ENCODE results near the gene RFX2. TPM values are rescaled to one million over a fixed set of nuclear protein-coding genes. Genes with fewer than 3 reads are reported as not detected.
A peak's percentile ranks its signal among the peaks of the same experiment; 100 is the strongest.

RFX2 gene
- total RNA-seq, 4 donors from 2014 or later: 0.31 to 10.5 (median 2.2) TPM

DNA sequence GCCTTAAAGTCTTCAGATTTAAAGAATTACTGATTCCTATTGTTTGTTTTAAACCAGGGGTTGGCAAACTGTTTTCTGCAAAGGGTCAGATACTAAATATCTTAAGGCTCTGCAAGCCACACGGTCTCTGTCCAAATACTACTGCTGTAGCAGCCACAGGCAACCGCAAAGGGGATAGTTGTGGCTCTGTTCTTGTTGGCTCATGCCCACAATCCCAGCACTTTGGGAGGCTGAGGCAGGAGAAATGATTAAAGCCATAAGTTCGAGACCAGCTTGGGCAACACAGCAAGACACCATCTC, 154.7 kb downstream of the RFX2 start:
- in situ Hi-C loops (cut with MboI; ENCODE audit: low sequenced_read_pairs in 4 of 4): no loop called here
- Histone ChIP-seq H3K27me3 (no peaks in the 10 kb centered on the region), H3K4me3 (no peak overlapping the region), H3K9me3 (no peaks in the 10 kb centered on the region), H3K27ac (peak overlapping the region in 3 of 4 donors; percentile 4 to 51 (median 50)), H3K36me3 (no peaks in the 10 kb centered on the region), H3K4me1 (peaks cover 71 to 83% of the 10 kb centered on the region in 2 donors)
- TF ChIP-seq, protein P1, sequence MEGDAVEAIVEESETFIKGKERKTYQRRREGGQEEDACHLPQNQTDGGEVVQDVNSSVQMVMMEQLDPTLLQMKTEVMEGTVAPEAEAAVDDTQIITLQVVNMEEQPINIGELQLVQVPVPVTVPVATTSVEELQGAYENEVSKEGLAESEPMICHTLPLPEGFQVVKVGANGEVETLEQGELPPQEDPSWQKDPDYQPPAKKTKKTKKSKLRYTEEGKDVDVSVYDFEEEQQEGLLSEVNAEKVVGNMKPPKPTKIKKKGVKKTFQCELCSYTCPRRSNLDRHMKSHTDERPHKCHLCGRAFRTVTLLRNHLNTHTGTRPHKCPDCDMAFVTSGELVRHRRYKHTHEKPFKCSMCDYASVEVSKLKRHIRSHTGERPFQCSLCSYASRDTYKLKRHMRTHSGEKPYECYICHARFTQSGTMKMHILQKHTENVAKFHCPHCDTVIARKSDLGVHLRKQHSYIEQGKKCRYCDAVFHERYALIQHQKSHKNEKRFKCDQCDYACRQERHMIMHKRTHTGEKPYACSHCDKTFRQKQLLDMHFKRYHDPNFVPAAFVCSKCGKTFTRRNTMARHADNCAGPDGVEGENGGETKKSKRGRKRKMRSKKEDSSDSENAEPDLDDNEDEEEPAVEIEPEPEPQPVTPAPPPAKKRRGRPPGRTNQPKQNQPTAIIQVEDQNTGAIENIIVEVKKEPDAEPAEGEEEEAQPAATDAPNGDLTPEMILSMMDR (IDR thresholded peaks at IDR 0.05 in 4 of 5, conservative IDR thresholded peaks at IDR 0.05 in 1 of 5): no peak
- TF ChIP-seq POLR2A (IDR thresholded peaks at IDR 0.05): no peak
- no peak for ATAC-seq
- intact Hi-C loops (cut with DNase I; ENCODE audit: low total_unique reads): no loop called here
- no peak for DNase-seq

DNA sequence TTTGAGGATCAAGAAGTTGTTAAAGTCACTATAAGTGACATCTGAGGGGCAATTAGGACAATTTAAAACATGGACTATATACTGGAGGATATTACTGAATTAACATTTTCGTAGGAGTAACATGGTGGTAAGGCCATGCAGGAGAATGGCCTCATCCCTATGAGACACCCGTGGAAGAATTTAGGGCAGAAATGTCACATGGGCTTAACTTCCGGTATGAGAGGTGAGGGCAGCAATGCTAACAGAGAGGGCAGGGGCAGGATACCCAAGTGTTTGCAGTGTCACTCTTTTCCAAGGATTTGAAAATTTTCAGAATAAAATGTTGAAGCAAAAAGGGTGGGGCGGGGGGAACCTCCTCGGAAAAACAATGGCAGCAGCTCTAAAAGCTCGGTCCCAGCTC, 156.0 kb downstream of the RFX2 start:
- in situ Hi-C loops (cut with MboI; ENCODE audit: low sequenced_read_pairs in 4 of 4): no loop called here
- H3K36me3 ChIP-seq: no peaks in the 10 kb centered on the region
- H3K4me3 ChIP-seq: peak overlapping the region in 1 of 4 donors; percentile 26
- no peaks in the 10 kb centered on the region for H3K27me3 ChIP-seq
- ATAC-seq (peak in 1 of 2 donors; percentile 31), DNase-seq (no peak)
- no peaks in the 10 kb centered on the region for H3K9me3 ChIP-seq
- TF ChIP-seq POLR2A (IDR thresholded peaks at IDR 0.05): no peak
- TF ChIP-seq, protein P1 (IDR thresholded peaks at IDR 0.05 in 4 of 5, conservative IDR thresholded peaks at IDR 0.05 in 1 of 5): no peak
- intact Hi-C loops (cut with DNase I; ENCODE audit: low total_unique reads): no loop called here
- peaks cover 70 to 73% of the 10 kb centered on the region in 2 donors for H3K4me1 ChIP-seq
- peak overlapping the region; percentile 6 to 53 (median 50) for H3K27ac ChIP-seq

DNA sequence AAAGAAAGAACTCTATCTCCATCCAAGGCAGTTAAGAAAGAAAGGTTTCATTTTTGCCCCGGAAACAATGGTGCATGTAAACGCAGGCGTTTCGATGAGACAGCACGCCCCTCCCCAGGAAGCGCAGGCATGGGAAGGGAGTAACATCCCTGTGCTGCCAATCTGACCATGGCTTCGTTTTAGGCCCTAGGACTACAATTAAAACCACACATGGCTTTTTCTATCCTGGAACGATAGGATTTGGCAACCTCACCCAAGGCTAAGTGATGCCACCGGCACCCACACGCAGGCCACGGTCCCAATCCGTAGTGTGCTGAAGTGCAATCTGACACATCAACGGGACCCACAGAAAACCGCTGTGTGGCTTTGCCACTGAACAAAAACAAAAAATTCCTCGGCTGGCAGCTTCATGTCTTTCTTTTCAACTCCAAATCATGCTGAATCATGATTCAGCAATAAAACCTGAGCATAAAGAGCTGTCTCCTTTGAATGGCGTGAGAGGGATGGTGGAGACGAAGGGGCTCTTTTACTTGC, 156.6 kb downstream of the RFX2 start:
- intact Hi-C loops (cut with DNase I; ENCODE audit: low total_unique reads) (no loop called here), in situ Hi-C loops (cut with MboI; ENCODE audit: low sequenced_read_pairs in 4 of 4) (no loop called here)
- H3K4me3 ChIP-seq: peak overlapping the region in 1 of 4 donors; percentile 26
- H3K27me3 ChIP-seq: no peaks in the 10 kb centered on the region
- peaks cover 67 to 68% of the 10 kb centered on the region in 2 donors for H3K4me1 ChIP-seq
- no peaks in the 10 kb centered on the region for H3K9me3 ChIP-seq
- TF ChIP-seq, protein P1 (IDR thresholded peaks at IDR 0.05 in 4 of 5, conservative IDR thresholded peaks at IDR 0.05 in 1 of 5): no peak
- no peak for TF ChIP-seq POLR2A (IDR thresholded peaks at IDR 0.05)
- DNase-seq (no peak), ATAC-seq (peak in 1 of 2 donors; percentile 40)
- no peaks in the 10 kb centered on the region for H3K36me3 ChIP-seq
- H3K27ac ChIP-seq: peak overlapping the region in 2 of 4 donors; percentile 50 to 51

DNA sequence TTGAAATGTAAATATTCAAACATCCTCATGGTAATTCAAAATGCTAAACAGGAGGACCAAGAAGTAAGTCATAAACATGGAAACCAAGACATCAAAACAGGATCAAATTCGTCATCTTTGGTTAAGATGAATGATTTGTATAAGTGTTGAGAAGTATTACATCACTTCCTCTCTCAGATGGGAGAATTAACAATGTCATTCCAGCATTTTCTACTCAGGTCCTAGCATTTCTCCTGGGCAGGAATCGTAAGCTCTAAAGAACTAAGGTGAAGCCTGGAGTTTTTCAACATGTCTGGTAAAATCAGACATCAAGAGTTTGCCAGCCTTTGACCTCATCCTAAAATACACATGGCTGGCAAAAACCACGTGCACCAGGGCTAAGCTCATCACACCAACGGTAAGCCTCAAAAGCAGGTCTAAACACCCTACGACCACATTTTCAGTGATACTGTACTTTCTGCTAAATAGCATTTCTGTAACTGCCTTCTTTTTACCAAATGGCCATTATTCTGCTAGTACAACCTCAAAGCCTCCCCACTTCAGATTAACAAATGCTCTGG, 157.2 kb downstream of the RFX2 start:
- ATAC-seq (no peak), DNase-seq (no peak)
- no peaks in the 10 kb centered on the region for H3K27me3 ChIP-seq
- in situ Hi-C loops (cut with MboI; ENCODE audit: low sequenced_read_pairs in 4 of 4) (no loop called here), intact Hi-C loops (cut with DNase I; ENCODE audit: low total_unique reads) (no loop called here)
- no peak overlapping the region for H3K4me3 ChIP-seq
- peaks cover 61 to 65% of the 10 kb centered on the region in 2 donors for H3K4me1 ChIP-seq
- H3K36me3 ChIP-seq: no peaks in the 10 kb centered on the region
- no peak for TF ChIP-seq POLR2A (IDR thresholded peaks at IDR 0.05)
- TF ChIP-seq, protein P1 (IDR thresholded peaks at IDR 0.05 in 4 of 5, conservative IDR thresholded peaks at IDR 0.05 in 1 of 5): no peak
- H3K9me3 ChIP-seq: no peaks in the 10 kb centered on the region
- H3K27ac ChIP-seq: no peak overlapping the region

Measured in gastrocnemius medialis (tissue), 4 donors.